Astrocyte of the hippocampus (primary cell): ENCODE data around the gene RFK.
A peak's percentile ranks its signal among the peaks of the same experiment; 100 is the strongest.

Source experiments
- DNase-seq: peaks from one replicate; pipeline ENCODE4 v3.0.0; 2011; ENCODE audit warnings: low read depth, low spot score

RFK gene

DNA sequence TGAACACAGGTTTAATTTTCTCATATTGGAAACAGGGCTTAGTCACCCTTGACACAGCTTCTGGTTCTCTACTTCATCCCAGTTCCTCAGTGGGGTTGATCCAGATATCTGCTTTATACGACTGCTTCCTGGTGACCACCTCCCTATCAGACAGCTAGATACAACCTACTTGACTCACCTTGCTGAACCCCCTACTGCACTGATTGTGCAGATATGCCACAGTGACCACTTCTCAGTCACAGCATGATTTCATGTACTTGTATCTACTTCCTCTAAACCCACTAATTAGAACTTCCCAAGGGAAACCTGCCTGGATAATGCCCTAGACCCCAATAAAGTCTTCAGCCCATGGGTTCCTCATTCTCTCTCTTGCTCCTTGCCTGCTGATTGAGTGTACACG is 18.4 kb upstream of the RFK start:
- DNase-seq, result no peak

DNA sequence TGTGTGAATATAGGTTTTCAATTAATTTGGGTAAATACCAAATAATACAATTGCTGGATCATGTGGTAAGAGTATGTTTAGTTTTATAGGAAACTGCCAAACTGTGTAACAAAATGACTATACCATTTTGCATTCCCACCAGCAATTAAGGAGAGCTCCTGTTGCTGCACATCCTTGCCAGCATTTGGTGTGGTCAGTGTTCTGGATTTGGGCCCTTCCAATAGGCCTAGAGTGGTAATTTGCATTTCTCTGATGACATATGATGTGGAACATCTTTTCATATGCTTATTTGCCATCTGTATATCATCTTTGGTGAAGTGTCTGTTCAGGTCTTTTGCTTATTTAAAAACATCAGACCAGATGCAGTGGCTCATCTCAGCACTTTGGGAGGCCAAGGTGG is 11.6 kb upstream of the RFK start:
- DNase-seq, result no peak

DNA sequence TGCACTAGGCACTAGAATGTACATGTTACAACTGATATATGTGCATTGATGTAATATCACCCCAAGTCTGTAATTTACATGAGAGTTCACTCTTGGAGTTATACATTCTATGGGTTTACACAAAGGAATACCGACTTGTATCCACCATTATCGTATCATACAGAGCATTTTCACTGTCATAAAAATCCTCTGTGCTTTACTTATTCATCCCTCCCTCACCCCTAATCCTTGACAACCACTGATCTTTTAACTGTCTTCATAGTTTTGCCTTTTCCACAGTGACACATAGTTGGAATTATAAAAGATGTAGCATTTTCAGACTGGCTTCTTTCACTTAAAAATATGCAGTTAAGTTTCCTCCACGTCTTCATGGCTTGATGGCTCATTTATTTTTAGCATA is 11.1 kb upstream of the RFK start:
- DNase-seq, result no peak

DNA sequence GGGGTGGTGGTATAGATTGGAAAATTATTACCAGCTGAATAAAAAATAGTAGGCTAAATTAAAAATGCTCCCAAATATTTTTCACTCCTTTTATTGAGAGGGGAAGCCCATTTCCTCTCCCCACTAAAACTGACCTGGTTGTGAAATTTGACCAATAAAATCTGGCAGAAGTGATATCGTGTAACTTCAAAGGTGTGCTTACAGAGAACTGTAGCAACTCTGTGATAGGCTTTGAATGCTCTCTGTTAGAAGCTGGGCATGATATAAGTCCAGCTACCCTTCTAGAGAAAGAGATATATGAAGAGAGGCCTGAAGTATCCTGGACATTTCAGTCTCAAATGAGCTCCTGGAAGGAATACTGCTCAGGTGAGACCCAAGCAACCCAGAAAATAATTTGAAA is 10.2 kb upstream of the RFK start:
- no peak for DNase-seq

DNA sequence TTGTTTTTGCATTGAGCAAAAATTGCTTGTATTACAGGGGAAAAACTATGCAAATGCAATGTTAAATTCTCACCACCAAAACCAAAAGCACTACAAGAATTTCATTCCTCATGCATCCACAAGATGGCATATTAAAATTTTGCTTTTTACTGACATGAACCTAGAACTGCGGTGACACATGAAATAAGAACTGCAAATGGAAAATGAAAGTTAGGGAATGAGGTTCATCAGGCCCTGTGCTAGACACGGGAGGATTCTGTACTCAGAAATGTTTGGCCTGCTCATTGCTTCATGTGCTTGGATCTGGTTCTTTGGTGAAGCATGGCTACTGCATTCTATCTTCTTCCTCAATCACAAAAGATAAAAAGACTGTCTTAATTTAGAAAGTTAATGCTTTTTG is 9.1 kb upstream of the RFK start:
- peak; percentile 76 for DNase-seq

DNA sequence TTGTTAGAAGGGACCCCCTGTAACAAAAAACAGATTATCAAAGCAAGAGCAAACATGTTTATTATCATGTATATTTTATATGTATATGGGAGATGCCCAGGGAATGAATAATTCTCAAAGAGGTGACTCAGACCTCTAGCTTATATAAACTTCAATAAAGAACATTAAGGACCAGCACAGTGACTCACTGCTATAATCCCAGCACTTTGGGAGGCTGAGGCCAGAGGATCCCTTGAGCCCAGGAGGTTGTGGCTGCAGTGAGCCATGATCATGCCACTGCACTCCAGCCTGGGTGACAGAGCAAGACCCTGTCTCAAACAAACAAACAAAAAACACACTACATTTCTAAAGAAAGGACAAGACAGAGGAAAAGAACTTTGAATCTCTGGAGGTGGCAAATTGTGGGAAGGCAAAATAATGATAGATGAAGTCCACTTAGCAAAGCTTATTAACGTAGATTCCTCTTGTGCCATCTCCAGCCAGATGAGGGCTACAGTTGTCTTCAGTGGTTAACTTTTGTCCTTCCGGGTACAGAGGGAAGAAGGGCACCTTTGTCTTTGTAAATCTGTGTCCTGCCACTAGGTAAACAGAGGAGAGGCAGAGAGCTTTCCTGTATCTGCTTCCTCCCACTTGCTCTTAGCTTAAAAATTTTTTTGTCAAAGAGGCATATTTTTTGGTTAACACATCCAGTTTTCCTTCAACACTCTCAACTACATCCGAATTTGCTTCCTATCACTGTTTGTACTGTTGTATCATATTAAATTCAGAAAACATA is 7.5 kb upstream of the RFK start:
- DNase-seq, result no peak

DNA sequence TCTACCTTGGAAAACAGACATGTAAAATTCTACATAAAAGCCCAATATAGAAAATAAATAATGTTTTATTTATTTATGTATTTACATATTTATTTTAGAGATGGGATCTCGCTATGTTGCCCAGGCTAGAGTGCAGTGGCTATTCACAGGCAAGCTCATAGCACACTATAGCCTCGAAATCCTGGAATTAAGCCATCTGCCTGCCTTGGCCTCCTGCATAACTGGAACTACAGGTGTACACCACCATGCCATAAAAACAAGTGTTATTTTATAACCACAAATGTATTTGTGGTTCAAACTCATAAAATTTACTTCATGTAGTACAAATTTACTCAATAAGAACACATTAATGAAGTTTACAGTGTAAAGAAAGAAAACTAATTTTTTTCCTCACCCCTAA is 7.0 kb upstream of the RFK start:
- DNase-seq, result no peak

DNA sequence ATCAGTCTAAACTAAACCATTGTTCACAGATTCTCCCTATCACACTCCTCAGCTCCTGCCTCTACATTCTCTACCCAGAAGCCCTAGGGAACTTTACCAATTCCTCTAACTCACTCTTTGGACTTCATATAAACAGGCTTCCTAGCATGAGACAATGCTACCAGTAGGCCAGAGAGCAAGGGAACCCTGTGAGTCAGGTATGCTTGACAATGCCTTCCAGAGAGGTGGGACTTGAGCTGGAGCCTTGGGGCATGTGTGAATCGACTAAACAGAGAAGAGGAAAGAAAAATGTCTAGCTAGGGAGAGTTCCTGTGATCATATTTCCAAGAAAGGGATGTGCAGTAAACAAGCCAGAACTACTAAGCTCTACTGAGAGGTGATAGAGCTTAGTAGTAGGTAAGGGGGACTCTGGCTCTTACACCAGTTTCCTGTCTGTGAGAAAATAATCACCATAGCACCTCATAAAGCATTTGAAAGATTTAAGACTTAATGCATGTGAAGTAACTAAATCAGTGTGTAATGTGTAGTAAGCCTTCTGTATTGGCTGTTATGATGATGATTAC is 6.4 kb upstream of the RFK start:
- no peak for DNase-seq

DNA sequence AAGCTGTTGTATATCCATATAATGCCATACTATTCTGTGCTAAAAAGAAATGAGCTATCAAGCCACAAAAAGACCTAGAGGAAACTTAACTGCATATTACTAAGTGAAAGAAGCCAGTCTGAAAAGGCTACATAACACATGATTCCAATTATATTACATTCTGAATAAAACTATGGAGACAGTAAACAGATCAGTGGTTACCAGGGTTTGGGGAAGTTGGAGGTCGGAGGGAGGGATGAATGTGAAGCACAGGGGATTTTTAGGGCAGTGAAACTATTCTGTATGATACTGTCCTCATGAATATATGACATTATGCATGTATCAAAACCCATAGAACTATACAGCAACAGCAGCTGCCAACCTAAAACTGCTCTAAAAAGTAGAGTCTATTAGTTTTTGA is 5.6 kb upstream of the RFK start:
- no peak for DNase-seq

DNA sequence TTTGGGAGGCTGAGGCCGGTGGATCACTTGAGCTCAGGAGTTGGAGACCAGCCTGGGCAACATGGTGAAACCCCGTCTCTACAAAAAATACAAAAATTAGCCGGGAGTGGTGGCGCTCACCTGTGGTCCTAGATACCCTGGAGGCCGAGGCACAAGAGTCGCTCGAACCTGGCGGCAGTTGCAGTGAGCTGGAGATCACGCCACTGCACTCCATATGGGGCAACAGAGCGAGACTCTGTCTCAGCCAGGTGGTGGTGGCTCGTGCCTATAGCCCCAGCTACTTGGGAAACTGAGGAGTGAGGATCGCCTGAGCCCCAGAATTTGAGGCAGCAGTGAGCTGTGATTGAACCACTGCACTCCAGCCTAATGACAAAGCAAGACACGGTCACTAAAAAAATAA is 2.4 kb upstream of the RFK start:
- DNase-seq, result no peak

DNA sequence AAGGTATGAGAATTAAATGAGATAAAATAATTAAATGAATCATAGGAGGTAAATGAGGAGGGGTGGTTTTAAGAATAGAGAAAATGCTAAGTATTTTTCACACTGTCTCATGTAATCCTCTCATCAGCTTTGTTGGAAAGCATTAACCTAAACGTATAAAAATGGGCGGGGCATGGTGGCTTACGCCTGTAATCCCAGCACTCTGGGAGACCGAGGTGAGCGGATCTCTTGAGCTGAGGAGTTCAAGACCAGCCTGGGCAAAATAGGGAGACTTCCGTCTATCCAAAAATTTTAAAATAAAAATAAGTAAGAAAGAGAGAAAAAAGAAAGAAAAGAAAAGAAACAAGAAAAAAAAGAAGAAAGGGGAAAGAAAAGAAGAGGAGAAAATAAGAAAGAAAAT is 1.9 kb upstream of the RFK start:
- DNase-seq, result no peak

DNA sequence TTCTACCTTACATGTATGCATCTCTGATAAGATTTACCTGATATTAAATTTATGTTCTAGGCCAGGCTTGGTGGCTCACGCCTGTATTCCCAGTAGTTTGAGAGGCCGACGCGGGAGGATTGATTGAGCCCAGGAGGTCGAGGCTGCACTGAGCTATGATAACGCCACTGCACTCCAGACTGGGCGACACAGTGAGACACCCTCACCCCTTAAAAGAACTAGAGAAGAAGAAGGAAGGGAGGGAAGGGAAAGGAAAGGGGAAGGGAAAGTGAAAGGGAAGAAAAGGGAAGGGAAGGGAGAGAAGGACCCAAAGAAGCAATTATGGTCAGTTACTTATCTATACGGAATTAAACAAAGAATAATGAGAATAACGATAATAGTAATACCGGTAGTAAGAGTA is 1.2 kb upstream of the RFK start:
- DNase-seq, result no peak

DNA sequence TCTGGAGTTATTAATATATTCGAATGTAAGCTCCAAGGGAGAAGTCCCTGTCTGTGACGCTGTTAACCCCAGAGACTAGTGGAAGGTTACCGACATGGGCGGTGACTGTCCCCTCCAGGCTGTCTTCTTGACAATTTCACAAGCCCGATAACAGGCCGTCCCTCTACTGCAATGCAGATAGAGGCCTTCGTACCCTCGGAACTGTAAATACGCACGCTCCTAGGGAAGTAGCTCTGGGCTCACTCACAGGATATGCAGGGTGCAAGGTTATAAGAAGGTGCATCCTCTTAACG is 680 bp upstream of the RFK start:
- no peak for DNase-seq

DNA sequence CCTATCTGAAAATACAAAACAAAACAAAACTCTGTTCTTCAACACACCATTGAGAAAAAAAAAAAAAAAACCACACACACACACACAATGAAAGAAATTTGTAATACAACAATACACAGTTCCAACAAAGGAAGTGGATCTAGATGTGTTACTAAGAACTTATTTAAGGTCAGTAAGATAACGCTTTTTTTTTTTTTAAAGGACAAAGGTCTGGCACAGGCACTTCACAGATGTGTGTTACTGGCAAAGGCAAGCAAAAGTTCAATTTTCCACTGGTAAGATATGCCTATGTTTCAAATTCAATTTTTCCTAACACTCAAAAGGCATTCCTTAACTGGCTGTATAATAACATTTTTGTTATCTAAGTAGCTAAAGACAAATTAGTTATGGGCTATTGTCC is 3.6 kb downstream of the RFK start:
- no peak for DNase-seq

DNA sequence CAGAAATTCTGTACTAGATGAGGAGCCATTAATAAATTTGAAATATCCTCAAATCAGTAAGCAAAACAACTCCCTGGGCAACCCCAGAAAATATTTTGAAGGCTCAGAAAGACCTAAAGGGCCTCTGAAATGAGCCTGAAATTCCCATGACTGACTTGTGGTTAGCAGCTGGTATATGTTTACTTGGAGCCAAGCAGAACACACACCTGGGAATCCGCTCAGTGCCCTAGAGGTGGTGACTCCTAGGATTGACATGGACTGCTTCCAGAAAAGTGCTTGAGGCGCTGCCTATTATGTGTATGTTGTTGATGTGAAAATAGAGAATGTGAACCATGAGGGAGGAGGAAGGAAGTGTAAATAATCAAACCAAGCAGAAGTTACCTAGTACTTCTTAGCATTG is 14.7 kb downstream of the RFK start:
- DNase-seq, result peak; percentile 17

DNA sequence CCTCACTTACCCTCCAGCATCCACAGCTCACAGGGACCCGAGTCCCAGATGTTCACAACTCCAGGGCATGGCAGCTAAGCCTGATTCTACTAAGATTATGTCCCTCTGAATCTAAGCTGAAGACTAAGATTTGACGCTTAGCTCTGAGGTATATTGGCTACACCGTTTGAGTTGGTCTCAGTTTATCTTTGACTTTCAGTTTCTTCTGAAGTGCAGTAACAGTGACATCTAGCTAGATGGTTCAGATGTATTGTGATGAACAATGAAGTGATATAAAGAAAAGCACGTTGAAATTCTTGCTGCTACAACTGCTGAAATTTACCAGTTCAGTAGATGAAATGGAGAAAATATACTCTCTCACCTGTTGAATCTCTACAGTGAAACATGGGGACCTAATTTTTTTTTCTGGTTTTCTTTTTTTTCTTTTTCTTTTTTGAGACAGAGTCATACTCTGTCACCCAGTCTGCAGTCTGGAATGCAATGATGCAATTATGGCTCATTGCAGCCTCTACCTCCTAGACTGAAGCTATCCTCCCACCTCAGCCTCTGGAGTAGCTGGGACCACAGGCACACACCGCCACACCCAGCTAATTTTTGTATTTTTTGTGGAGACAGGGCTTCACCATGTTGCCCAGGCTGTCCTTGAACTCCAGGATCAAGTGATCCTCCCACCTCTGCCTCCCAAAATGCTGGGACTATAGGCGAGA is 15.7 kb downstream of the RFK start:
- no peak for DNase-seq

DNA sequence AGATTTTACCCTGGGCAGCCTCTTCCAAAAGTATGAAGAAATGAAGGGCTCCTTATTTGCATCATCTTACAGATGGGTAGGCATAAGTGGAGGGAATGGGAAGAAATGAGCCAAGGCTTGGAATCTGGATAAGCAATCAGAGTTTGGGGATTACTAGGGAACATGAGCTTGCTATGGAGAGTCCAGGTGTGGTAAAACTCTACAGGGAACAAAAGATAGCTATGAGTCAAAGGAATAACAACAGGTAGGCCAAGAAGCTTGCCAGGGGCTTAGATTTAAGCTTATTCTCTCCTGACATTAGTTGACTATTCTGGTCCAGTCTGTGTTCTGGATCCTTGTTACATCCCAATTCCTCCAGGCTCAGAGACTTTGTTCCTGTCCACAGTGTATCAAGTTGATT is 16.4 kb downstream of the RFK start:
- DNase-seq, result no peak

DNA sequence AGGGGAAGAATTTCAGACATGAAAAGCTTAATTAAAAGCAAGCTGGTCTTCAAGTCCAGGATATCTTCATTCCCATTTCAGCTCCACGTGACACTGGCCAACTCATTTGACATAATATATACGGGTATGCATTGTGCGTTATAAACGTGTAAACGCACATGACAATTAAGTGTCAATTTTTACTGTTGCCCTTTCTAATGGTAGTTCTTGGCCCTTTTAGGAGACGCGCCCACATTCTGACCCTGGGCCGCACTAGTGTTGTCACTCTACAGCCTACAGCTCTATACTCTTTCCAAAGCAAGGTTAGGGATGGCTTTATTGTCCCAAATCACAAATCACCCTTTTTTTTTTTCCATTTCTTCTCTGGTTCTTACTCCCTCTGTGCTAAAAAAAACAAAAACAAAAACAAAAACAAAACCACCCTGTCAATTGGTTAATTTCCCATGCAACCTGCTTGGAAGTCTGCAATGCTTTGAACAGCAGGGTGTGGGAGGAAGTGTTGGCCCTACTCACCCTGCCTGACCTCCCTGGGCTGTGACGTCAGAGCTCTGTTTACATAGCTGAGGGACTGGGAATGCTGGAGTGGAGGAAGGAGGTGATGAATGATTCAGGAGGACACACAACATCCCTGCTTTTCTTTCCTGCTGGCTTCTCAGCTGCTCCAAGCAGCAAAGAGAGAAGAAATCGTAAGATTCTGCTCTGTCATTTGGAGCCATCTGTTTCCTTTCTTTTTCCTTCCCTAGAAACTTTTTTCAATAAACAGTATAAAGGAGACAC is 19.3 kb downstream of the RFK start:
- peak; percentile 86 for DNase-seq

DNA sequence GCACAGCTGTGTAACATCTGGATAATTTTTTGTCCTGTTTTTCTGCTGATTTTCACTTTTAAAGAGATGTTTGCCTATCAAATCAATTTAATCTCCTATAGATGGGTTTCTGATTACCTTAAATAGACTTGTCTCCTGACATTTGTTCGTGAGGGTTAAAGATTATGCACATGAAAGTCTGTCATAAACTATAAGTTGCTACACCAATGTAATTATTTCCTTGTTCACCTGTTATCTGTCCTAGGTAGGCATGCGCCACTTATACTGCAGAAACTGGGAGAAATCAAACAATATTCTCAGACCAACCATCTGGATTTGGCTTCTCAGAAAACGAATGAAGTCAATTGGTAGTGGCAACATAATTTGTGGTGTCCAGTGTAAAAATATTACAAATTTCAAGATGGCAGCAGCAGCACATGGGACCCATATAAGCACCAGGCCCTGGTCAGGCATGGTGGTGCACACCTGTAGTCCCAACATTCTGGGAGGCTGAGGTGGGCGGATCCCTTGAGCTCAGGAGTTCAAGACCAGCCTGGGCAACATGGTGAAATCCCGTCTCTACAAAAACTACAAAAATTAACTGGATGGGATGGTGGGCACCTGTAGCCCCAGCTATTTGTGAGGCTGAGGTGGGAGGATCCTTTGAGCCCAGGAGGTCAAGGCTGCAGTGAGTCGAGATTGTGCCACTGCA is 20.3 kb downstream of the RFK start:
- DNase-seq, result no peak

DNA sequence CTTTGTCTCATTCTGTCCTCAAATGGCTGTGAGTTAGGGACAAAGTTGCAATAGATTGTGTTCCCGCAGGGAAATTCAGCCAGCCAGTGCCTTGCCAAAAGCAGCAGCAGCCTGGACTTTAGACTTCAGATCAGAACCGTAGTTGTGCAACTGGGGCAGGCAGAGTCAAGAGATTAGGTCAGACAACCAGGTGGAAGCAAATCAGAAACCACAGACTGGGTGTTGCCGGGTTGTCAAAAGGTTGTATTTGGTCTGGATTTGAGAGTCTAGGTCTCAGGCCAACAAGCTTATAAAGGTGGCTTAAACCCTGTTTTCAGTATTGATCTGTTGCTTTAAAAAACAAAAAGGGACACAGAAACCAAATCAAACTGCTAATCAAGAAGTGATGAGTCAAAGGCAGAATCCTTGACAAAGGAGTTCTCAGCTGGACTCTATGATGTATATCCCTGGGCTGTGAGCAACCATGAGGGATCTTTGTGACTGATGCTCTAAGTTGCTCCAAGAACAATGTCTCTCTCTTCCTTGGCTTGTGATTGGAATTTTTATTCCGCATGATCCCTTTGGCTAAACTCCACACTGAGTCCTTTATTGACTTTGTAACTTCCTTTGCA is 20.9 kb downstream of the RFK start:
- DNase-seq, result peak; percentile 36

DNA sequence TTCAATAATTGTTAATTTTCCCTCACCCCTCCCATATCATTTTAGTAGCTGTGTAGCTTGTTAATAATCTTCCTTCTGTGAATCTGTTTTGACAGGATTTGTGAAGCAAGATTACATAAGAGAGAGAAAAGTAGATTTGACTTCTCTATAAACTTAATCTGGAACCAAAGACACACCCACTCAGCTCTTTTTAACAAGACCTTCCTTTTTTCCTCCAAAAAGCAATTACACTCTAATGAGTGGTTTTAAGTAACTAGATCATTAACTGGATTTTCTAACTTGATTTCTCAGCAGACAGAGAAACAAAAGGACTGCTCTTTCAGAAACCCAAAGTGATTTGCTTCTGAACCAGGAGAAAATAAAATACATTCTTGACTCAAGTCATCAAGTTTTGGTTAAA is 21.9 kb downstream of the RFK start:
- no peak for DNase-seq

DNA sequence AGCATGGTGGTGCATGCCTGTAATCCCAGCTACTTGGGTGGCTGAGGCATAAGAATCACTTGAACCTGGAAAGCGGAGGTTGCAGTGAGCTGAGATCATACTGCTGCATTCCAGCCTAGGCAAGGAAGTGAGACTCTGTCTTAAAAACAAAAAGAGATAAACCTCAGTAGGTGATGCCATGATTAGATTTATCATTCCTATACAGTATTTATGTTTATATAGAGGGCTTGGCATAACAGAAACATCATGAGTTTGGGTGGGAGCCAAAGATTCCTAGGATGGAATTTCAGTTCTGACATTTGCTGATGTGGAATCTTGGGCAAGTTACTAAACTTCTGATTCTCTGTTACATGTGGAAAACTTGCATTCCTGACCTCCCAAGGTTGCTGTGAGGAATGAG is 22.3 kb downstream of the RFK start:
- DNase-seq, result peak; percentile 71
